ENCODE results near the gene ARPIN.

DNA sequence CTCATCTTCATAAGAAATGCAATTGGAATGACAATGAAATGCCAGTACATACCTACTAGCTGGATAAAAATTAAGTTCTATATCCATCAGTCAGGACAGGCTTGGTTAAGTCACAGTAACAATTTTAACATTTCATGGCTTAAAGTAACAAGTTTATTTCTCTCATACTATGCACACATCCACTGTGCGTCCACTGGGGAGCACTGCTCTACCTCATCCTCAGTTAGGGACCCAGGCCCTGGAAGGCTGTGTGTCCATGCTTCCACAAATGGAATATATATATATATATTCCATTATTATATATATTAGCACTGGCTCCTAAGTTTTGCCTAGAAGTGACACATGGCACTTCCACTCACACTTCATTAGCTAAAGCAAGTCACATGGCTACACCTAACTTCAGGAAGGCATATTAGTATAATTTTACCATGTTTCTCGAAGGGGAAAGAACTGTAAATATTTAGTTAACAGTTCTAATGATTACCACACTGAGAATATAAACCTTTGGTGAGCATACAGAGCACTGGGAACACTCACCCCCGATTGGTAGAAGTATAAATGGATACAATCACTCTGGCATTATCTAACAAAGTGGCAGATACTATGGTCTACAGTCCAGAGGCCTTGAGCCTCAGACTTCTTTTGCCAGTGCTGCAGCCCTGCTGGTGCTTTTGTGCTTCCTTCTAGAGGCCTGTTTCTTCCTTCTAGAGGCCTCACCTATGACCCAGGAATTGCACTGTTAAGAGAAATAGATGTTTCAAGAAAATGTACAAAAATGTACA, 47.6 kb downstream of the ARPIN start:
- TF ChIP-seq CTCF (IDR thresholded peaks at IDR 0.05; ENCODE audit: insufficient read depth, low read length) (no peak), POLR2AphosphoS5 (IDR thresholded peaks at IDR 0.05; ENCODE audit: low read depth) (no peak), GABPA (IDR thresholded peaks at IDR 0.05; ENCODE audit: low read depth) (no peak), SPI1 (IDR thresholded peaks at IDR 0.05; ENCODE audit: borderline replicate concordance, low read depth) (no peak)
- TF ChIP-seq, protein P1, sequence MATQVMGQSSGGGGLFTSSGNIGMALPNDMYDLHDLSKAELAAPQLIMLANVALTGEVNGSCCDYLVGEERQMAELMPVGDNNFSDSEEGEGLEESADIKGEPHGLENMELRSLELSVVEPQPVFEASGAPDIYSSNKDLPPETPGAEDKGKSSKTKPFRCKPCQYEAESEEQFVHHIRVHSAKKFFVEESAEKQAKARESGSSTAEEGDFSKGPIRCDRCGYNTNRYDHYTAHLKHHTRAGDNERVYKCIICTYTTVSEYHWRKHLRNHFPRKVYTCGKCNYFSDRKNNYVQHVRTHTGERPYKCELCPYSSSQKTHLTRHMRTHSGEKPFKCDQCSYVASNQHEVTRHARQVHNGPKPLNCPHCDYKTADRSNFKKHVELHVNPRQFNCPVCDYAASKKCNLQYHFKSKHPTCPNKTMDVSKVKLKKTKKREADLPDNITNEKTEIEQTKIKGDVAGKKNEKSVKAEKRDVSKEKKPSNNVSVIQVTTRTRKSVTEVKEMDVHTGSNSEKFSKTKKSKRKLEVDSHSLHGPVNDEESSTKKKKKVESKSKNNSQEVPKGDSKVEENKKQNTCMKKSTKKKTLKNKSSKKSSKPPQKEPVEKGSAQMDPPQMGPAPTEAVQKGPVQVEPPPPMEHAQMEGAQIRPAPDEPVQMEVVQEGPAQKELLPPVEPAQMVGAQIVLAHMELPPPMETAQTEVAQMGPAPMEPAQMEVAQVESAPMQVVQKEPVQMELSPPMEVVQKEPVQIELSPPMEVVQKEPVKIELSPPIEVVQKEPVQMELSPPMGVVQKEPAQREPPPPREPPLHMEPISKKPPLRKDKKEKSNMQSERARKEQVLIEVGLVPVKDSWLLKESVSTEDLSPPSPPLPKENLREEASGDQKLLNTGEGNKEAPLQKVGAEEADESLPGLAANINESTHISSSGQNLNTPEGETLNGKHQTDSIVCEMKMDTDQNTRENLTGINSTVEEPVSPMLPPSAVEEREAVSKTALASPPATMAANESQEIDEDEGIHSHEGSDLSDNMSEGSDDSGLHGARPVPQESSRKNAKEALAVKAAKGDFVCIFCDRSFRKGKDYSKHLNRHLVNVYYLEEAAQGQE (IDR thresholded peaks at IDR 0.05; ENCODE audit: insufficient replicate concordance, low read depth), result no peak
